ENCODE data around the gene CYP2A7. TPM values are rescaled to one million over a fixed set of nuclear protein-coding genes. Genes with fewer than 3 reads are reported as not detected.

Gene CYP2A7
- total and polyA plus RNA-seq, 8 donors: 0.18 to 0.49 (median 0.34) TPM; not detected in 2

Other genes starting within 250 kb of the CYP2A7 start
- 10 to 100 TPM; 30.0 to 30.2 TPM for gene NUMBL, start 191.6 kb downstream of the CYP2A7 start, total RNA-seq
- 10 to 100 TPM; 12.8 to 18.1 (median 15.1) TPM for gene NUMBL, start 191.6 kb downstream of the CYP2A7 start, polyA plus RNA-seq (ENCODE audit: insufficient read length in 6 of 6)
- 10 to 100 TPM; 39.2 to 48.1 TPM for gene COQ8B, start 165.3 kb downstream of the CYP2A7 start, total RNA-seq
- 10 to 100 TPM; 29.8 to 35.2 (median 33.0) TPM for gene COQ8B, start 165.3 kb downstream of the CYP2A7 start, polyA plus RNA-seq (ENCODE audit: insufficient read length in 6 of 6)
- 10 to 100 TPM; 23.2 to 25.6 TPM for gene ITPKC, start 165.1 kb downstream of the CYP2A7 start, total RNA-seq
- 10 to 100 TPM; 10.2 to 14.5 (median 13.3) TPM for gene ITPKC, start 165.1 kb downstream of the CYP2A7 start, polyA plus RNA-seq (ENCODE audit: insufficient read length in 6 of 6)
- gene ACTMAP, start 131.8 kb downstream of the CYP2A7 start, total RNA-seq: 10 to 100 TPM; 15.1 to 17.6 TPM
- gene ACTMAP, start 131.8 kb downstream of the CYP2A7 start, polyA plus RNA-seq (ENCODE audit: insufficient read length in 6 of 6): 10 to 100 TPM; 10.3 to 15.3 (median 12.9) TPM
- gene SNRPA, start 131.0 kb downstream of the CYP2A7 start, total RNA-seq: 10 to 100 TPM; 46.1 to 79.1 TPM
- 100 to 1,000 TPM; 102 to 126 (median 115) TPM for gene SNRPA, start 131.0 kb downstream of the CYP2A7 start, polyA plus RNA-seq (ENCODE audit: insufficient read length in 6 of 6)
- gene MIA, start 106.7 kb downstream of the CYP2A7 start, total RNA-seq: under 1 TPM in 1 of 2 donors, not detected in 1; 0.89 TPM
- gene MIA, start 106.7 kb downstream of the CYP2A7 start, polyA plus RNA-seq (ENCODE audit: insufficient read length in 6 of 6): 1 to 10 TPM; 1.7 to 6.7 (median 3.7) TPM
- 10 to 100 TPM; 42.6 to 50.4 TPM for gene RAB4B, start 104.0 kb downstream of the CYP2A7 start, total RNA-seq
- 10 to 100 TPM; 11.1 to 18.1 (median 12.8) TPM for gene RAB4B, start 104.0 kb downstream of the CYP2A7 start, polyA plus RNA-seq (ENCODE audit: insufficient read length in 6 of 6)
- gene EGLN2, start 83.0 kb downstream of the CYP2A7 start, total RNA-seq: 100 to 1,000 TPM; 139 to 150 TPM
- 10 to 100 TPM; 57.0 to 81.1 (median 74.1) TPM for gene EGLN2, start 83.0 kb downstream of the CYP2A7 start, polyA plus RNA-seq (ENCODE audit: insufficient read length in 6 of 6)
- gene CYP2A6, start 31.8 kb downstream of the CYP2A7 start, total RNA-seq: under 1 TPM in 1 of 2 donors, not detected in 1; 0.31 TPM
- 1 to 10 TPM in 2 of 6 donors, under 1 TPM in 4; 0.13 to 1.2 (median 0.62) TPM for gene CYP2A6, start 31.8 kb downstream of the CYP2A7 start, polyA plus RNA-seq (ENCODE audit: insufficient read length in 6 of 6)
- 1 to 10 TPM in 1 of 2 donors, under 1 TPM in 1; 0.73 to 1.1 TPM for gene CYP2B6, start 109.1 kb upstream of the CYP2A7 start, total RNA-seq
- under 1 TPM in 5 of 6 donors, not detected in 1; 0.08 to 0.43 (median 0.21) TPM for gene CYP2B6, start 109.1 kb upstream of the CYP2A7 start, polyA plus RNA-seq (ENCODE audit: insufficient read length in 6 of 6)
- not detected for gene CYP2A13, start 206.2 kb upstream of the CYP2A7 start, total RNA-seq
- under 1 TPM in 1 of 6 donors, not detected in 5; 0.20 TPM for gene CYP2A13, start 206.2 kb upstream of the CYP2A7 start, polyA plus RNA-seq (ENCODE audit: insufficient read length in 6 of 6)
- gene CYP2F1, start 232.2 kb upstream of the CYP2A7 start, total RNA-seq: 1 to 10 TPM in 1 of 2 donors, not detected in 1; 1.0 TPM
- gene CYP2F1, start 232.2 kb upstream of the CYP2A7 start, polyA plus RNA-seq (ENCODE audit: insufficient read length in 6 of 6): under 1 TPM; 0.17 to 0.51 (median 0.30) TPM